DND-41 (cell line): ENCODE data around the gene FBXL12.
"Not testable (repeated sequence)": the region's sequence is repeated elsewhere in the genome, so short reads cannot be mapped to it uniquely, and the experiment has no call there.

Experiments
- CTCF ChIP-seq: IDR thresholded peaks from 2 replicates; pipeline ENCODE4 v1.5.1; 2012; ENCODE audit warnings: borderline replicate concordance, low read length, moderate library complexity, mild to moderate bottlenecking; ENCODE audit not compliant: poor library complexity, severe bottlenecking; ENCODE audit errors: extremely low read depth
- EZH2 ChIP-seq: IDR thresholded peaks from 3 replicates; pipeline ENCODE4 v1.6.1; 2012; ENCODE audit warnings: borderline replicate concordance, low read depth, mild to moderate bottlenecking, moderate library complexity, low read length, inconsistent platforms; ENCODE audit not compliant: severe bottlenecking

DNA sequence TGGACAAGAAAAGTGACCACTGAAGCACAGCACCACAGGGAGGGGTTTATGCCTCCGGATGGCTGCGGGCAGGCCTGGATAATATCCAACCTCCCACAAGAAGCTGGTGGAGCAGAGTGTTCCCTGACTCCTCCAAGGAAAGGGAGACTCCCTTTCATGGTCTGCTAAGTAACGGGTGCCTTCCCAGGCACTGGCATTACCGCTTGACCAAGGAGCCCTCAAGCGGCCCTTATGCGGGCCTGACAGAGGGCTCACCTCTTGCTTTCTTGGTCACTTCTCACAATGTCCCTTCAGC, 27.9 kb downstream of the FBXL12 start:
- TF ChIP-seq EZH2, CTCF: not testable (repeated sequence)
